HG03108 (cell line): ENCODE results near the gene RNF207.

Source experiments
- ATAC-seq: cut with Tn5 transposase; IDR thresholded peaks from one replicate; pipeline ENCODE4 v1.9.1; 2021; ENCODE audit warnings: moderate library complexity; ENCODE audit not compliant: unreplicated experiment

RNF207 gene

GRCh38 chr1:6247651-6248050 is 41.7 kb downstream of the RNF207 start:
- ATAC-seq, result no peak

GRCh38 chr1:6248161-6248776 is 42.4 kb downstream of the RNF207 start:
- ATAC-seq, result no peak

DNA sequence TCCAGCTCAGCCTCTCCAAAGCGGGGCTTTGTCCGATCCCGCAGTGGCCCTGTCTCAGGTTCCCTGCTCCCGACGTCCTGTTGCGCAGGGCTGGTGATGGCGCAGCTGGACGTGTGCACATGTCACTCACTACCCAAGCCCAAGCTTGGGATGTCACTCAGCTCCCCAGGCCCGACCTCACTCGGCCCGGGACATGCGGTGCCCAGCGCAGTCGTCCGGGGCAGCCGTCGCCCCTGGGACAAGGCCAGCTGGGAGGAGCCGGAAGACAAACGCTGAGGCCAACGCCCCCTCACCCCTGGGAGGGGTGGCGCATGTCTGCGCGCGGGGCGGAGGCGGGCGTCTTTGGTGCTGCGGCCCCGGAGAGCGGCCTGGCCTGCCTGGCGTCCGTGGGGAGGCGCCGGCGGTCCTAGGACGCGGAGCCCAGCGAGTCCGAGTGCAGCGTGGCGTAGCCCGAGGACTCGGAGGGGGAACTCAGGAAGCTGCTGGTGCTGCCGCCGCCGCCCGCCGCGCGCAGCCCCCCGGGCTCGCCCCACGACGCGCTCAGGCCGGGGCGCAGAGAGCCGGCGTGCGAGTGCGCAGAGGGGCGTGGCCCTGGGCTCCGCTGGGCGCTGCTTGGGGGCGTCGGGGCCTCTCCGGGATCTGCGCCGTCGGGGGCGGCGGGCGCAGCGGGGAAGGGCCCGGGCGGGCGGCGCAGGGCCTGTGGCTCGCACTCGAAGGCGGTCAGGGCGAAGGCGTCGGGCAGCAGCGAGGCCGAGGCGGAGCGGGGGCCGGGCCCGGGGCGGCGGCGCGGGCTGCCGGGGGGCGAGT is 43.2 kb downstream of the RNF207 start:
- ATAC-seq, result no peak

GRCh38 chr1:6249739-6250689 is 44.1 kb downstream of the RNF207 start:
- no peak for ATAC-seq

GRCh38 chr1:6251233-6251632 is 45.3 kb downstream of the RNF207 start:
- ATAC-seq, result no peak

GRCh38 chr1:6251681-6252373 is 45.9 kb downstream of the RNF207 start:
- ATAC-seq, result no peak

DNA sequence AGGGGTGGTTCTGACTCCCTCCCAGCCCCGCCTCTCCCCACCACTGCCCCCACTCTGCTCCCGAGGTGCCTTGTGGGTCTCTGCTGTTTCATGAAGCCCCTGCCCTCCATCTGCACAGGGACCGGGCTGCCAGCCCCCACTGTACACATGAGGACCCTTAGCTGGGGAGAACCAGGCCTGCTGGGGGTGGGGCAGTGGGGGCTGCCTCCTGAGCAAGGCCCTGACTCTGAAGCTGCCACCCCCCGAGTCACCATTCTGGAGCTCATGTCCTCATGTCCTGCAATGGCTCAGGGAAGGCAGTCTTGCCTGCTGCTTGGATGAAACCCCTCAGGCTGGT is 46.4 kb downstream of the RNF207 start:
- no peak for ATAC-seq

- ATAC-seq, result no peak
These were observed 47.5 kb downstream of the RNF207 start for GRCh38 chr1:6253380-6253779.

DNA sequence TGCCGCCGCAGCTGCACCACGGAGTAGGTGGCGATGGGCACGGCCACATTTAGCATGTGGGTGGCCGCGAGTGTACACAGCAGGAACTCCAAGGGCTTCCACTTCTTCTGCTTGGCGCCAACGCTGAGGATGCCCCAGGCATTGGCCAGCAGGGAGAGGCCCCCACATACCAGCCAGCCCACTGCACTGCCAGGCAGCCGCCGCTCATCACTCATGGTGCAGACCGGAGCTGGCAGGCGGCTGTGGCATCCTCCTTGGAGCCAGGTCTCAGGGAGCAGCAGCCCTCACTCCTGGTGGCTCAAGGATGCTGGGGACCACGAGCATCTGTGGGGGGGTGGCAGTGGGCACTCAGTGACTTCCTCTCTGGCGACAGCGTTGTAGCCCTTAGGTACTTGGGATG is 48.8 kb downstream of the RNF207 start:
- ATAC-seq, result no peak

GRCh38 chr1:6256645-6257044 is 50.7 kb downstream of the RNF207 start:
- no peak for ATAC-seq

- ATAC-seq, result no peak
These were observed 51.7 kb downstream of the RNF207 start for GRCh38 chr1:6257541-6258069.

DNA sequence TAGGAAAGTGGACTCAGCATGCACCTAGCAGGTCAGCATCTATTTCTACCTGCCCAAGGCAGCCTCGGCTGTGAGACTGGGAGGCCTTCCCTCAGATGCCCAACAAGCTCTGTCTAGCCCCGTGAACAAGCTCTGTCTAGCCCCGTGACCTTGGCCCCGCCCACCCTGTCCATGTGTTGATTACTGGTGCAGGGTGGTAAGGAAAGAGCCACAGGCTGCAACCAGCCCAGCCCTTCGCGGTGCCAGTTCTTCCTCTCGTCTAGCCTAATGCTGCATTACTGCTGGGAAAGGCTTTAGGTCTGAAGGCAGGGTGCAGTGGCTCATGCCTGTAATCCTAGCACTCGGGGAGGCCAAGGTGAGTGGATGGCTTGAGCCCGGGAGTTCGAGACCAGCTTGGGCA is 52.8 kb downstream of the RNF207 start:
- ATAC-seq, result no peak

- ATAC-seq, result no peak
These were observed 53.8 kb downstream of the RNF207 start for GRCh38 chr1:6259491-6260362.

DNA sequence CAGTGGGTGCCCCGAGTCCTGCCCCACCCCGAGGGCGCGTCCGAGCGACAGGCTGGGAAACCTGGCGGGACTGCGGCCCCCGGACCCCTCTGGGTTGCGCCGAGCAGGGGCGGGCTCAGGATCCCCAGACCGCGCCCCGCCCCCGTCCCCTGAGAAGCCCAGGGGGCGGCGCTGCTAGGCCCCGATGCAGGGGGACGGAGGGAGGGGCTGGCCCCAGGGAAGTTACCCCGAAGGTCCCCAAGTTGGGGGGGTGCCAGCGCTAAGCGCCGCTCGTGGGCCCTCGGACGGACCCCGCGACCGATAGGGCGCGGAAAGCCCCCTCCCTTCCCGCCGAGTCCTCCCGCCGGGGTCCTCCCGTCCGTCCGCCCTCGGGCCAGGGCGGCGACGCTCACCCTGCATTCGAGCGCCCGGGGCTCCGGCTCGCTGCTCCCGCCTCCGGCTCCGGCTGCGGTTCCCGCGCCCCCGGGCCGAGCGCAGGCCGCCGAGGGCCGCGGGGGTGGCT is 54.6 kb downstream of the RNF207 start:
- ATAC-seq, result no peak

DNA sequence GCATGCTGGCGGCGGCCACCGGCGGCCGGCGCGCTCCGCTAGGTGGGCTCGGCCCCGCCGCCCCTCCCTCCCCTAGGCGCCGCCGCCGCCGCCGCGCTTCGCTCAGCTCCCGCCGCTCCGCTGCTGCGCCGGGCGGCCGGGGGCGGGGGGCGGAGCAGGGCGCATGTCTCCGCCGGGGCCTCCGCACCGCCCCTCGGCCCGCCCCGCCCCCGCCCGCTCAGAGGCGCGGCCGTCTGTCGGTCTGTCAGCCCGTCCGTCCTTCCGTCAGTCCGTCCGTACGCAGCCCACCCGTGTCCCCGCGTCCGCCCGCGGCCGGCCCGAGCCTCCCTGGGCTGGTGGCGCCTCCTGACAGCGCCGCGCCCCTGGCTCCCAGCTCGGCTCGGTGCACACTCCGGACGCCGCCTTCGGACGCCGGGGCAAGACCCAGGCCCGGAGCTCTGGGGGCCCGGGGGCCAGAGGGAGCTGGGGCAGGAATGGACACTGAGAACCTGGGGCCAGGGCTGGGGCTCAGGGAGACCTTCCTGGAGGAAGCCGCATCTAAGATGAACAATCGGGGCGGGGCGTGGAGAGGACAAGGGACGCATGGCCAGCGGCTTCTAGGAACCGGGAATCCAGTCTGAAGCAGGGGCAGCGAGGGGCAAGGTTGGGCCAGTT is 55.2 kb downstream of the RNF207 start, which contains the start of gene GPR153:
TSS of gene GPR153 (minus strand) at position 138 of the 654 bp plus-strand sequence. CDS start 6,193 bp downstream, outside the sequence.
- ATAC-seq, result no peak

GRCh38 chr1:6261615-6261995 is 55.7 kb downstream of the RNF207 start:
- ATAC-seq, result no peak

- no peak for ATAC-seq
These were observed 56.9 kb downstream of the RNF207 start for GRCh38 chr1:6262555-6263420.

DNA sequence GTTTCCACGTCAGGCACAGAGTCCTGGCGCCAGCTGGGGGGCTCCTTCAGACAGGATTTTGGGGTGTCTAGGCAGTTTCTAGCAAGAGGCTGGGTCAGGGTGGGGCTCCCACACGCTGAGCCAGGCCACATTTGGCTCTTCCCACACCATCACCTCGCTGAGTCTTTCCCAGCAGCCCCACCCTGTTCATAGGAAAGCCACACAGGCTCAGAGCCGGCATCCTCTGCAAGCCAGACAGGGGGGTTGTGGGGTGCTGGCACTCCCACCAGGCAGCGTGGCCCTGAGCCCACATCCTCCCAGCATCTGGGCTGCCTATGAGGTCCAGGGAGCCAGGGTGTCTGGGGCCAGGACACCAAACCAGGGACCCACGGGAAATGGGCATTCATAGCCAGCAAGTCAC is 57.8 kb downstream of the RNF207 start:
- no peak for ATAC-seq
